Fibroblast of skin of abdomen (primary cell): ENCODE measurements around the gene LIN52.

Experiments
- DNase-seq: peaks from one replicate; pipeline ENCODE4 v3.0.0-alpha.2; 2013

The LIN52 gene

DNA sequence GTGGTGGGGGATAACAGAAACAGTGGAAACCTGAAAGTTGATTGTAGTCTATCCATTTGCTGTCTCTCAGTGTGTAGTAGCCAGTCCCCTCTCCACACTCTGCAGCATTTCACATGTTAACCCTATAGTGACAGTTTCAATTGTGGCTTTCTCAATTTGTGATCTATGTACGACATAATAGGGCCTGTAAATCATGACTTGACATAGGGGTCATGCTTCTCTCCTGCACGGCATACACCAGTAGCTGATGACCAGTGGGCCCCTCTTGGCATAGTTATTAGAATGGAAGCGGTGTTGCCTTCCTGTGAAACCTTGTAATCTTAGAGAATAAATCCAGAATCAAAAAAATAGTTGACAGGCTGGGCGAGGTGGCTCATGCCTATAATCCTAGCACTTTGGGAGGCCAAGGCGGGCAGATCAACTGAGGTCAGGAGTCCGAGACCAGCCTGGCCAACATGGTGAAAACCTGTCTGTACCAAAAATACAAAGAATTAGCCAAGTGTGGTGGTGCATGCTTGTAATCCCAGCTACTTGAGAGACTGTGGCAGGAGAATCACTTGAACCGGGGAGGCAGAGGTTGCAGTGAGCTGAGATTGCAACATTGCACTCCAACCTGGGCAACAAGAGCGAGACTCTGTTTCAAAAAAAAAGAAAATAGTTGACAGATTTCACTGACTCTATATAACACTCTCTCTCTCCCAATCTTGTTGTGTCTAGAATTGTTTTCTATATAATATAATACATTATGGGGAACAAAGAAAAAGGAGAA lies 109.9 kb downstream of the LIN52 start:
- DNase-seq = no peak

DNA sequence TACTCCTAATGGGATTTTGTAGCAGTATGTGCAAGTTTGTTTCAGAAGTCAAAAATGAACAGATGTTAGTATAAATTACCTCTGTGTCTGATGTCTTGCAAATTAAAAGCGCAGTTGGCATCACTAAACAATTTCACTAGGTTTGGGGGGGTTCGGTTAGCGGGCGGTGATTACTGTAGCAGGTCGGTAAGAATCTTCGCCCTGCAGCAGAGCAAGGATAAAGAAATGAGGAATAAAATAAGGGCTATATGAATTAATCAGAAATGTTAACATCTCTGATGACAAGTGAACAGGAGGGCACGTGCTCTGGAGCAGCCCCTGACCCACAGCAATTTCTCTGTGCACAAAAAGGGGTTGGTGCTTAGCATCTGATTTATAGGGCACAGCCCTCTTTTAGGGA lies 110.9 kb downstream of the LIN52 start:
- no peak for DNase-seq

DNA sequence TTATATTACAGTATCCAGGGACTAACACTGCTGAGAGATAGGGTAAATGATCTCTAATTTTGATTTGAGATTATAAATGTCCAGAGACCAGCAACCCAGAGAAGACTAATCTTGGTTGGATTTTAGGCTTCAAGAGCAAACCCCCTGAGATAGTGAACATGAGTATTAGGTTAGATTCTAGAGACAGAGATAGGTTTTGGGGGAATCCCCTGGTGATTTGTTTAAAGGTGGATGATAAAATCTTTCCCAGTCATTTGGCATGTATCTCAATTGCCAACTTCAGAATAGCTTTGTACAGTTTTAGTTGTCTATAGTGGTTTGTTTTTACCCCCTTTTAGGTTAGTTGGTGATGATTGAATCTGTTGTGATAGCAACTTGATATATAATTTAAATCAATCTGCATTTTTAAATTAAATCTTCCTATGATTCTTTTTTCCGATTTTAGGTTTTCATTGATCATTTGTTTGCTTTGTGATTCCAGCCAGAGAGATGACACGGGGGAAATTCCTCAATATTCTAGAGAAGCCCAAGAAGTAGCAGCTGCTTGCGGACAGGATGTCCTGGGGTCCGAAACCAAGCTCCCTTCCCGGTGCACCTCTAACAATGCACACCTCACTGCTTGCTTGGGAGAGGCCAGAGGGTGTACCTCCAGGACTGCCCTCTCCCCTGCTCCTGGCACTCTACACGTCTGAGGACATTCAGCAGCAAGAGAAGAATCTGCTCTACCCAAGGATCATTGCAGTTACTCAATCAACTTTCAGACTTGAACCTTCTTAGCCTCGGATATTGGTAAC lies 113.9 kb downstream of the LIN52 start:
- no peak for DNase-seq

DNA sequence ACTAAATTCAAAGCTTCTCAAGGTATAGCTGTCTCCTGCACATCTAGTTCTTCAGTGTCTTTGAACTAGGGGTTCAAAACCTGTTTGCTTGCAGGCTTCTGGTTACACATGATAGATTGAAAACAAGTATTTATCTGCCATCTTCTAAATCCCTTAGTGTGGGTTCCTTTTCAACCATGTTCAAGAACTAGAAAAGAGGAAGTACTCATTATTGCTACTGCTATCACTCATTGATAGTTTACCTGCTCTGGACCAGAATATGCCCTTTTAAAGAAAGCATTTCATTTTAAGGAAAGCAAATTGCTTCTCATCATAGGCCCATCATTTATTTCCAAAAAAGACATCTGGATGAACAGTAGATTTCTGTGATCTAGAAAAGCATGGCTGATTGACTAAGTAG lies 117.4 kb downstream of the LIN52 start:
- DNase-seq = no peak

DNA sequence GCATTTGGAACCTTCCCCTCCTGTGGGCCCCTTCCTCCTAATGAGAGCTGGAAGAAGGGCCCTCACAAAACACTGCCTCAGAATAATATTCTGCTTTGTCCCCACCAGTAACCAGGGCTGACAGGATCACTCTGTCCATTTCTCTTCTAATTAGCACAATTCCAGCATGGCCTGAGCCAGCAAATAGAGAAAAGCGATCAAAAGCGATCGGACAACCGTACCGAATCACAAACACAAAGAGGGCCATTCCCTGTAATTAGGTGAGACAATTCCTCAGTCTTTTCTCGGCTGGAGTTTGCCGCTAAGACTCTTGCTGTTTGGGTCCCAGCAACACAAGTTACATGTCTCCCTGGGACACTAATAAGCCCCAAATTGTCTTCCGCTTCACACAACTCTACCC lies 118.9 kb downstream of the LIN52 start:
- no peak for DNase-seq

DNA sequence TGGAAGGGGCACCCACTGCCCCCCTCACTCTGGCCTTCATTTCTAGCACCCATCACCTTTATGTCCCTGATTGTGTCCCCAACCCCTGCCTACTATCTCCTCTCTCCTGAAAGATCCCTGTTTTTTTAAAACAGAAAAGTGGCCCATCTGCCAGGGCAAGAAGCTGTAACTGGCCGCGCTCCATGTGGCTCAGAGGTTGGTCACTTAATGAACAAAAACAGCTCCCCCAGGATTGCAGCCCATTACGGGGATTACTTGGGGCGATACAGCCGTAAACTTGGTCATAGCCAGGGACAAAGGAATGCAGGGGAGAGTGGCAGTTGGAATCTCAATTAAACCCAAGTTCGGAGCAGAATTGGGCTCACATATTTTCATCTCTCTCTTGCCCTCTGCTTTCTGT lies 119.7 kb downstream of the LIN52 start:
- no peak for DNase-seq

DNA sequence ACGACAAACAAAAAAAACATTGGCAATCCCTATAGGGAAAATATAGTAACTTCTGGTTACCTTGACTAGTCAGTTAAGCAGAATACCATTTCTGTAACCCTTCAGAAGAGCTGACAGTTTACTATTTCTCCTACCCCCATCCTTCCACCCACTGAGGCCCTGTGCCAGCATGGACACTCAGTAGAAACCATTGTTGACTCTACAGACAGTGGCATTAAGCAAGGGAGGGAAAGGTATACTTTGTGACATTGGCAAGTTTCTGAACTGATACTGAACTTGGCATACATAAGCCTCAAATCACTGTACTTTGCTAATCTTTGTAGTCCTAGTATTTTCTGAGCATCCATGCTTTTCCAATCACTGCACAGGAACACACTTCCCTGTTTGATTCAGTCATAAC lies 121.1 kb downstream of the LIN52 start:
- DNase-seq = no peak

DNA sequence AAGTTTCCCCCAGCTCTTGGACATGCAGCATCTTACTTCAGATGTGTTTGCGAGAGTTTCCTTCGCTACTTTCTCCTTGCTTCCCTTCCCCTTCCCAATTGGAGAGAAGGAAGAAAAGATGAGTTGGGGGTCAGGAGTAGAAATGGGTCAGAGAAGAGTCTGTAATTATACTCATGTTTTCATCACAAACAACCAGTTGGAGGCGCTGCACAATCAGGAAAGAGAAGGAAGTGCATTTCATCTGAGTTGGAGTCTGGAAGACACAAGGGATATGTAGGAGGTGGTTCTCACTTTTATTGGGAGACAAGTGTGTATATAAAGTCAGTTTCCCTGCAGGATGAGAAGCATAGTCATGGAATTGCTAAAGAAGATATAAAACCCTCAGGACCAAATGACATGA lies 123.2 kb downstream of the LIN52 start:
- no peak for DNase-seq

DNA sequence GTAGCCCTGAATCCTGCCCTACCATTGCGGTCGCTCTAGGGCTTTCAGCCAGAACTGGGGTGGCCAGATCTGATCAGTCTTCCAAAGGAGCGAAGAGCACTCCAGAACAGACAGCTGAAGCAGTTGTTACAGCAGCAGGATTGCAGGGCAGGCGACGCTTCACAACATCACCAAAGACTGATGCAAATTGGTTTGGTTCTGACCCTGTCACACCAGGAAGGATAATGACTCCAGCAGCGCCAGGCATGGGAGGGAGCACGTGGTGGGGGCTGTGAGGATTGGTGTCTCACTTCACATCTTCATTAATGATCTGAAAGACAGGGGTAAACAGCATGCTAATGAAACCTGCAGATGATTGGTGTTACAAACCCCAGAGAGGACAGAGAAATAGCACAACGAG lies 123.9 kb downstream of the LIN52 start:
- no peak for DNase-seq

DNA sequence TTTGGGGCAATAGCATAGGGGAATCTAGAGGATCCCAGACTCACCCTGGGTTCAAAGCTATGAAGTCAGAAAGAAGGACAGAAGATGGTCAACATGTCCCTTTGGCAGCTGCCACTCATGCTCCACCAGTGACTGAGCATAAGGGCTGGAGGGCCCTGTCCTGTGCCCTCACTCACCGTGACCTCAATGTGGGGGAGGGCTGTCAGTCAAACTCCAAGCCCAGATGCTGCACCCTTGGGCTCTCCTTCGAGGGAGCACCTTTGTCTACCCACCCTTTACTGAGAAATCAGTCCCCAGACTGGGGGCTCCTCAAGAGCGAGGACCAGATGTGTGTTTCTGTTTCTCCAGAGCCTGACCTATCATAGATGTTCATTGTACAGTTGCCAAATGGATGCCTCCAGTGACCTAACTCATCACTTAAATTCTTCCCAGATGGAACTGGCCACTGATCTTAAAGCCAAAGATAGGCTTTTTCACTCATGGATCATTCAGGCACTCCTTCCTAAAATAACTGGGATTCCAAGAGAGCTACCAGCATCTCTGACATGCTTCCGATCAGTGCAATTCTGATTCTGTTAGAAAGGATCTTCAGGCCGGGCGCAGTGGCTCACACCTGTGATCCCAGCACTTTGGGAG lies 127.3 kb downstream of the LIN52 start:
- no peak for DNase-seq

DNA sequence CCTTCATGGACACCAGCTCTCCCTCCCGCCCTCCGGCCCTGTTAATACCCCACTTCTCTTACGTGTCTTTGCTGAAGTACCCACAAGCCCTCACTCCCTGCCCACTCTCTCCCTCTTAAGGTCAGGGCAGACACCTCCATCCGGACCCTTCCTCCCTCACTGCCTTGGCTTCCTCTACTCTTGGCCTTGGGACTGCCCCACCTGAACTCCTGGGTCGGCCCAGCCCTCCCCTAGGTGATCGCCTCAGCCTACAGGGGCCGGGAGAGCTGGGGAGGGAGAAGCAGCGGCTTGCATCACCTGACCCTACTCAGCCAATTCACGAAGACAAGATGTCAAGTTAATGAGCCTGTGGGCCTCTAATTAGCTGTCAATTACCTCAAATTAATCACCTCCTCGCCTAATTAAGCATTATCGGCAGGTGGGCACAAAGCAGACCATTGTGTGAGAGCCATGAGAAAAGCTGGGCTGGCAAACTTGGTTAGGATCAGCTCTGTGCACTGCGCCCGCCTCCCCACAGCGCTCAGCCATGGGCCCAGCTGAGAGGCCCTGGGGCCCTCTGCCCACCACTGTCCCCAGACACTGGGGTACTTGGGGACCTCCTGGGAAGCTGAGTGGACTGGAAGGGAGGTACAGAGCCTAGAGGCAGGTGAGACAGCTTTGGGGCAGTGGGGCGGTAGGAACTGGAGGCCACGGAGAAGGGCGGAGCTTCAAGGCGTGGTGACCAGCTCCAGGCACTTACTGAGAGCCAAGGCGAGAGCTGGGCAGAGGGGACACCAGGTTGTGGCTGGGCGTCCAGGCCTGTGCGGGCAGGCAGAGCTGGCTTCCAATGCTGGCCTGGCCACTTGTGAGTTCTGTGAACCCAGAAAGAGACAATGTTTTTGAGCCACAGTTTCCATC lies 129.4 kb downstream of the LIN52 start:
- DNase-seq = no peak

DNA sequence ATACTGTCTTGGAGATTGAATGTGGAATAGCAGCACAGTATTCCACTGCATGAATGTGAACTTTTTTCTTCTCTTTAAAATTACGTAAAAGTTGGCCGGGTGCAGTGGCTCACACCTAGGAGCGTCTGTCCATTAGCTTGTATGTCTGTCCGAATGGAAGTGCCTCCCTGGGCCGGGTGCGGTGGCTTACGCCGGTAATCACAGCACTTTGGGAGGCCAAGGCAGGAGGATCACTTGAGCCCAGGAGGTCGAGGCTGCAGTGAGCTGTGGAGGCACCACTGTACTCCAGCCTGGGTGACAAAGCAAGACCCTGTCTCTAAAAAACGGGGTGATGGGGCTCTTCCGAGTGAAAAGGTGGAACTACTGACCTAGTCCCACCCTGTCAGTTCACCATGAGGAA lies 131.9 kb downstream of the LIN52 start:
- no peak for DNase-seq

DNA sequence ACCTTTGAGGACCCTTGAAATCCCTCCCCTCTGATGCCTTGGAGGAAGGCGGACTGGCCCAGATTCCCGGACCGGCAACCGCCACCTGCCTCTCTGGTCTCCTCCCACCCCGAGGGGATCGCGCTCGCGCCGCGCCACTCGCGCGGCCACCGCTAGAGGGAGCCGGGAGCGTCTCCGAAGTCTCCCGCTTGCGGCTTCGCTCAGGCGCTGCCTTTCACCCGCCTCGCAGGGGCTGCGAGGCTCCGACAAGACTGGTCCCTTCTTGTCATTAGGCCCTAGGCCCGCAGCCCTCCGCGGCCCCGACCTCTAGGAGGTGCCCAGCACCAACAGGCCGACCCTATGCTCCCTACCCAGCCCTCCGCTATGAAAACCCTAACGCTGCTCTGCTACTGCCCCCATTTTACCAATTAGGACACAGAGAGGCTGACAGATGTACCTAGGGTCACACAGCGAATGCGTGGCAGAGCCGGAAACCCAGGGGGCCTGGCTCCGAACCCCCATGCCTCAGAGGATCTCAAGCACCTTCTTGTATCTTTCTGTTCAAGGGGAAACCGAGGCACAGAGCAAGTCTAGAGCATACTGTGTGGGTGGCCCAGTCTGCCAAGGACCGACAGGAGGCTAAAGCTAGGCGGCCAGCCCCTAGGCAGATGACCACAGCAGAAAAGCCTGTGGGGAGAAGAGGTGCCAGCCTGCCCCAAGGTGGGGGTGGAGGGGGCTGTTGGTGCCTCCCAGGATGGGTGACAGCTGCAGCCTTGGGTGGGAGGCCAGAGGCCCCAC lies 133.1 kb downstream of the LIN52 start:
- peak; percentile 43 for DNase-seq

DNA sequence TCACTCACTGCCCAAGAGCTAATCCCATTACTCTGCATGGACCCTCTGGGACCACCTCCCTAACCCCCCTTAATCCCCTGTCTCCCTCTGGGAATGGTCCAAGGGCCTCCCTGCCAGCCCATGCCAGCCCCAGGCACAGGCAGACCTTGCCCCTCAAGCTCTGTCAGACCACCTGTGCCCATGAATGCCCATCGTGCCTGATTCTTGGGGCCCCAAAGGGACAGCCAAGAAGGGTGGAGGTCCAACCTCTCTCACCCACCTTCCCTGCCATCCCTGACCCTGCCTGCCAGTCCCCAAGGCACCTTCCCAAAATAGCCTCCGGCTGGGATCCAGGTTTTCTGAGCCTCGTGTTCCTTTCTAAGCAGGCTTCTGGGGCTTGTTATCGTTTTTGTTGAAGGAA lies 133.7 kb downstream of the LIN52 start:
- DNase-seq = no peak

DNA sequence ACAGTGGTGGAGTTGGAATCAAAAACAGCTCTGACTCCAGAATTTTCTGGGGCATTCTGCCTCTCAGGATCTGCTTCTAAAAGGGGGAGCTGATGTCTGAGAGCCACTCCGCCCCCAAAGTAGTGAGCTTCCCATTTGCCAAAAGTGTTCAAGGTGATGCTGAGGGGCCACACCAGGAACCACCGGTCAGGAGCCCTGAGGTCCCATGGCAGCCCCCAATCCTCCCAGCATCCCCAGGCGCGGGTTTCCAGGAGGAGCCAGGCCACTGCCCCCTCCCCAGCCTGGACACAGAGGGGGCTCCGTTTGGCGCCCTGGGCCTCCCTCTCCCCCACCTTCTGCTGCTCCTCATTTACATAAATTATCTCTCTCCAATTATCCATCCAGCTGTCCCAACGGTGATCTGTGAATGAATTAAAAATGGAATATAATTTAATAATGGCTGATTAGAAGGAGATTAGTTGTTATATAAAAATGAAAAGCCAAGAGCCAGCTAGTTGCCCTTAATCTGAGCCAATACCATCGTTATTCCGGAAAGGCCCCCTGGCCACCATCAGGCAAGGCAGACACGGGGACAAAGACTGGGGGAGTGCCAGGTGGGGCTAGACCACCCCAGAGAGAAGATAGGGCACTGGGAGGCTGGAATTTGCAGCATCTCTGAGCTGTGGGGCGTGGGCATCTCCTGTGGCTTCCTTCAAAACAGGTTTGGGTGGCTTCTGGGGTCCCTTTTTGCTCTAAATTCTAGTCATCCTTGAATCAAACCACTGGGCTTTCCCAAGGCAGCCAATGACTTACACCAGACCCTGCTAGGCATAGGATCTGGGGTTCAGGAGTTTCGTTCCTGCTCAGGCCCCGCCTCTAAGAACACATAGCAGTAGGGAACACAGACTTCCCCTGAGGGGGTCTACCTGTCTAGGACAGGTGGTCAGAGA lies 134.8 kb downstream of the LIN52 start:
- no peak for DNase-seq

DNA sequence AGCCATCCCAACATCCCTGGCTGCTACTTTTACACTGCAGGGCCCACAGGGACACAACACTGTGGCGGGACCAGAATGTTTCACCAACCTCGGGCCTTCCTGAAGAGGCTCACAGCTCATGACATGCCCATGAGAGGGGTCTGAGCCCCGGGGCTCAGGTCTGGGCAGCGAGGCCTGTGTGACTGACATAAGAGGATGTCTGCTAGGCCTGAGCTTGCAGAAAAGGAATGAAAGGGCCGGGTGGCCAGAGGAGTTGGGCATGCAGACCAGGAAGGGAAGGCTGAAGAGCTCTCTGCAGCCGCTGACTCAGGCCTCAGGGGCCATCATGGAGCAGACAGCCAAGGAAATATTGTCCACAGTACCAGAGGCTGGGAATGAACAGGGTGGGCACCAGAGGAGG lies 136.2 kb downstream of the LIN52 start:
- no peak for DNase-seq

DNA sequence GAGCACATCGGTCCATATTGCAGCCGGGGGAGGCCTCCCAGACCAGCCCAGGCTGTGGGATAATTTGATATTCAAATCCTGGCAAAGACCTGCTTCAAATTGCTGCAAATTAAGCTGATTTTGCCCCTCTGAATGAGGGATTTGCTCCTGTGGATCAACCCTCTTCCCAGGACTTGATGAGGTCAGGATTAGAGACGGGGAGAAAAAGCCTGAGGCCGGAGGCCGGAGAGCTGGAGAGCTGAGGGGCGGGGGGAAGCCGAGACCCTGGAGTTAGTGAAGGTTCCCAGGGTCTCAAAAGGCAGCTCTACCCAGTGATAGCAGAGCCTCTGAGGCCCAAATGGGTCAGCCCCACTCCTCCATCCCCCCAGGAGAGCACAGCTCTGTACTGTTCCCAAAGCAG lies 137.0 kb downstream of the LIN52 start:
- DNase-seq = no peak

DNA sequence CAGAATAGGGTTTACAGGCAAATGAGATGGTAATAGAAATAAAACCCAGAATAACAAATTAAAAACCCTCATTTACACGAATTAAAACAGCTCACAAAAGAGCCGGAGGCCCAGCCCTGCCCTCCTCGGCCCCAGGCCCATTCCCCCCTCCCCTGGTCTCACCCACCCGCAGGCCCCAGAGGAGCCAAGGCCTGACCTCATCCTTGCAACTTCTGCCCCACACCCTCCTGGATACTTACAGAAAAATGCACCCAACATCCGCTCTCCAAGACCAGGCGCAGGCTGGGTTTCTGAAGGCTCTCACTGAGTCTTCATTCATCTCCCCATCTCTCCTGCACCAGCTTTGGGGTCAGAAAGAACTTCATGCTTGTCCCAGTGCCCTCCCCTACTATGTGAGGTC lies 138.3 kb downstream of the LIN52 start:
- DNase-seq = no peak

DNA sequence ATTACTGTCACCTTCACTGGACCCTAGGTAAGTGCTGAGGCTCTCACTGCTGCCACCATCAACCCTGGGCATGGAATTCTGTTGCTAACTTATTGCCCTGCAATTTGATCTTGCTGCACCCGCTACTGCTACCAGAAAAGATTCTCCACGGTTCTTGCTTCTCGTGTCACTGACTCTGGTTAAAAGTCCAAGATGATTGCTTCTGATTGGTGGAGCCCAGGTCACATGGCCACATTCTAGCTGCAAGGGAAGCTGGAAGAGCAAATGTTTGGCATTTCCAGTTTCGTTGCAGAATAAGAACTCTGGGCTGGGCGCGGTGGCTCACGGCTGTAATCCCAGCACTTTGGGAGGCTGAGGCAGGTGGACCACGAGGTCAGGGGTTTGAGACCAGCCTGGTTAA lies 147.0 kb downstream of the LIN52 start:
- no peak for DNase-seq

DNA sequence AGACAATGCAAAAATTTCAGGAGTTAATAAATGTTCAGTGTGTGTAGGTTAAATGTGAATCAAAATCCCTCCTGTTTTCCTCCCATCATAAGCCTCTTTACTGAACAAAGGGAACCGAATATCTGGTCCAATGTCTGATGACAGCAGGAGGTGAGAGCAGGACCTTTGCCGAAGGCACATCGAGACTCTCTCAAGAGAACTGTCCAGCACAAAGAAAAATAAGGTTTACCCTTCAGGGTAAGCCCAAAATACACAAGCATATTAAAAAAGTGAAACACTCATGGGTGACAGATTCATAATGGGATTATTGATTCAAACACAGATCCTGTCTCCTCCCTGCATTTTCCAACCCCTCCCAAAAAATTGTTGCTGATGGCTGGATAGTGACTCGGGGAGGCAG lies 150.3 kb downstream of the LIN52 start:
- no peak for DNase-seq

DNA sequence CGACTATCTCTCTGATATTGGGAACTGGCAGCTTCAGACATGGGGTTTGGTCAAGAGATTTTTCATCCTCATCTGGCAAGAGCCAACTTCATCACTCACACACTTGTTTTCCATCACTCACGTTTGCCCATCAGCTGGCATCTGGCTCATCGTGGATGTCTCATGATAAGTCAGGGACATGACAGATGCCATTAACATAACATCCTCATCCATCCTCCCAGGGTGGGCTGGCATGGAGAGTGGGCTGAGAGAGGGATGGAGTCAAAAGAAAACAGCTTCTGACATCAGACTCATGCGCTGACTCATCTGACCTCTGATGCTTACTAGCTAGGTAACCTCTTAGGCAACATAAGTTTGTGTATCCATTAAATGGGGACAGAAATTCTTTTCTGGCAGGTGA lies 152.7 kb downstream of the LIN52 start:
- DNase-seq = no peak
